Neutrophil (primary cell): ENCODE results near the gene EVA1A.

Experiments
- H3K27ac ChIP-seq: fragments of 200-600 bp; sonication (generic); 2 replicates; pipeline ENCODE4 v1.5.1; 2016; ENCODE audit warnings: mild to moderate bottlenecking, moderate library complexity
- H3K27me3 ChIP-seq: fragments of 200-600 bp; sonication (generic); 2 replicates; pipeline ENCODE4 v1.6.0; 2016; ENCODE audit warnings: mild to moderate bottlenecking
- H3K36me3 ChIP-seq: fragments of 200-600 bp; sonication (generic); 2 replicates; pipeline ENCODE4 v1.5.1; 2017
- H3K4me1 ChIP-seq, 2 experiments: fragments of 200-600 bp in 1 of 2; sonication (generic) in 1 of 2; 1 replicate in 1 of 2; 2 replicates in 1 of 2; pipeline versions ENCODE4 v1.5.1 to v1.6.1; 2013 to 2016; ENCODE audit warnings: low read depth in 1 of 2, low read length in 1 of 2, mild to moderate bottlenecking in 1 of 2, moderate library complexity in 1 of 2; ENCODE audit not compliant: control insufficient read depth in 1 of 2, insufficient read depth in 1 of 2
- H3K4me3 ChIP-seq, 2 experiments: fragments of 200-600 bp in 1 of 2; sonication (generic) in 1 of 2; 1 replicate in 1 of 2; 2 replicates in 1 of 2; pipeline ENCODE4 v1.5.1; 2013 to 2016; ENCODE audit warnings: low read depth in 1 of 2, low read length in 1 of 2, mild to moderate bottlenecking in 1 of 2, moderate library complexity in 1 of 2
- H3K9me3 ChIP-seq: fragments of 200-600 bp; sonication (generic); 2 replicates; pipeline ENCODE4 v1.5.1; 2016
- TF ChIP-seq, protein P1 (sequence below): fragments of 200-600 bp; sonication (generic); IDR thresholded peaks from 2 replicates; pipeline ENCODE4 v1.5.1; 2016; ENCODE audit warnings: antibody characterized with exemption

Gene EVA1A

GRCh38 chr2:75515584-75516368, 45.0 kb downstream of the EVA1A start:
- no peaks in the 10 kb centered on the region for H3K36me3 ChIP-seq
- no peaks in the 10 kb centered on the region for H3K4me1 ChIP-seq

DNA sequence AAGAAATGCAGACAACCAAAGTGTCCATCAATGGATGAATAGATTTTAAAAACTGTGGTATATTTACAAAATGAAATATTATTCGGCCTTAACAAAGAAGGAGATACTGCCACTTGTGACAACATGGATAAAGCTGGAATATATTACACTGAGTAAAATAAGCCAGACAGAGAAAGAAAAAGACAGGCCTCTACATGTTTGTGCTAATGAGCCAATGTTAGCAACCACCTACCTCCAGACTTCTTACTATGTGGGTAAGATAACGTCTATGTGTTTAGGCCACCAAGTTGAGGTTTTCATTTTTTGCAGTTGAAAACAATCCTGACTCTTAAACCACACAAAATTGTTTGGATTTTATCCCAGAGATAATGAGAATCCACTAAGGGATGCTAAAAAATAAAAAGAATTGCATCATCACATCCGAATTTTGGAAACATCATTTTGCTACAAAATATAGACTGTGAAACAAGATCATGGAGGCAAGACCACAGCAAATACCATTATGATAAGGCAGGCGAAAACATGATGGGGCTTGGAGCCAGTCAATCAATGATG, 47.0 kb downstream of the EVA1A start:
- Histone ChIP-seq H3K4me3 (no peak overlapping the region), H3K4me1 (no peaks in the 10 kb centered on the region), H3K27me3 (no peaks in the 10 kb centered on the region), H3K9me3 (no peaks in the 10 kb centered on the region), H3K27ac (no peak overlapping the region), H3K36me3 (no peaks in the 10 kb centered on the region)
- TF ChIP-seq, protein P1, sequence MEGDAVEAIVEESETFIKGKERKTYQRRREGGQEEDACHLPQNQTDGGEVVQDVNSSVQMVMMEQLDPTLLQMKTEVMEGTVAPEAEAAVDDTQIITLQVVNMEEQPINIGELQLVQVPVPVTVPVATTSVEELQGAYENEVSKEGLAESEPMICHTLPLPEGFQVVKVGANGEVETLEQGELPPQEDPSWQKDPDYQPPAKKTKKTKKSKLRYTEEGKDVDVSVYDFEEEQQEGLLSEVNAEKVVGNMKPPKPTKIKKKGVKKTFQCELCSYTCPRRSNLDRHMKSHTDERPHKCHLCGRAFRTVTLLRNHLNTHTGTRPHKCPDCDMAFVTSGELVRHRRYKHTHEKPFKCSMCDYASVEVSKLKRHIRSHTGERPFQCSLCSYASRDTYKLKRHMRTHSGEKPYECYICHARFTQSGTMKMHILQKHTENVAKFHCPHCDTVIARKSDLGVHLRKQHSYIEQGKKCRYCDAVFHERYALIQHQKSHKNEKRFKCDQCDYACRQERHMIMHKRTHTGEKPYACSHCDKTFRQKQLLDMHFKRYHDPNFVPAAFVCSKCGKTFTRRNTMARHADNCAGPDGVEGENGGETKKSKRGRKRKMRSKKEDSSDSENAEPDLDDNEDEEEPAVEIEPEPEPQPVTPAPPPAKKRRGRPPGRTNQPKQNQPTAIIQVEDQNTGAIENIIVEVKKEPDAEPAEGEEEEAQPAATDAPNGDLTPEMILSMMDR = no peak

More at GRCh38 chr2:75515584-75516368, 45.0 kb downstream of the EVA1A start:
- no peak overlapping the region for H3K27ac ChIP-seq
- no peak overlapping the region for H3K4me3 ChIP-seq
- H3K27me3 ChIP-seq = no peaks in the 10 kb centered on the region
- TF ChIP-seq, protein P1 = no peak
- H3K9me3 ChIP-seq = no peaks in the 10 kb centered on the region

- Histone ChIP-seq H3K27me3 (no peaks in the 10 kb centered on the region), H3K4me1 (no peaks in the 10 kb centered on the region), H3K9me3 (no peaks in the 10 kb centered on the region), H3K4me3 (no peak overlapping the region), H3K36me3 (no peaks in the 10 kb centered on the region), H3K27ac (no peak overlapping the region)
- TF ChIP-seq, protein P1 = no peak
These were observed 48.1 kb downstream of the EVA1A start for GRCh38 chr2:75512455-75513212.

GRCh38 chr2:75506101-75506697, 54.5 kb downstream of the EVA1A start:
- Histone ChIP-seq H3K36me3 (no peaks in the 10 kb centered on the region), H3K9me3 (no peaks in the 10 kb centered on the region), H3K27ac (no peak overlapping the region), H3K27me3 (no peaks in the 10 kb centered on the region), H3K4me1 (no peaks in the 10 kb centered on the region), H3K4me3 (no peak overlapping the region)
- TF ChIP-seq, protein P1 = no peak

DNA sequence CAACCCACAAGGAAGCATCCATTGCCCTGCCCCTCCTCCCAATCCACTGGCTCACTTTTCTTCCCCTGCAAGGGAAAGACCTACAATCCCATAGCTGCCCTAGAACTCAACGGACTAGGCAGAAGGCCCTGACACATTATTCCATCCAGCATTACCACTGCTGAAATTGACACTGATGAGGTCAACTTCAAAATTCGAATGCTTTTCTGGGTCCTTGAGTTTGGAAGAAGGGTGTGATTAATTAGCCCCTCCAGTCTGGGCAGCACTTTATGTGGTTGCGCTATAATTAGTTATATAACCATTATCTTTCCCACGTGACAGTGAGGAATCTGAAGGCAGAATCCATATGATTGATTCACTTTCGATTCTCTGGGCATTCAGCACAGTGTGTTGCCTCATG, 55.7 kb downstream of the EVA1A start:
- TF ChIP-seq, protein P1 = no peak
- Histone ChIP-seq H3K27me3 (no peaks in the 10 kb centered on the region), H3K27ac (no peak overlapping the region), H3K36me3 (no peaks in the 10 kb centered on the region), H3K9me3 (no peaks in the 10 kb centered on the region), H3K4me1 (no peaks in the 10 kb centered on the region), H3K4me3 (no peak overlapping the region)
